ENCODE data around the gene CCZ1.
A peak's percentile ranks its signal among the peaks of the same experiment; 100 is the strongest.
"Not testable (repeated sequence)": the region's sequence is repeated elsewhere in the genome, so short reads cannot be mapped to it uniquely, and the experiment has no call there.

Gene CCZ1

DNA sequence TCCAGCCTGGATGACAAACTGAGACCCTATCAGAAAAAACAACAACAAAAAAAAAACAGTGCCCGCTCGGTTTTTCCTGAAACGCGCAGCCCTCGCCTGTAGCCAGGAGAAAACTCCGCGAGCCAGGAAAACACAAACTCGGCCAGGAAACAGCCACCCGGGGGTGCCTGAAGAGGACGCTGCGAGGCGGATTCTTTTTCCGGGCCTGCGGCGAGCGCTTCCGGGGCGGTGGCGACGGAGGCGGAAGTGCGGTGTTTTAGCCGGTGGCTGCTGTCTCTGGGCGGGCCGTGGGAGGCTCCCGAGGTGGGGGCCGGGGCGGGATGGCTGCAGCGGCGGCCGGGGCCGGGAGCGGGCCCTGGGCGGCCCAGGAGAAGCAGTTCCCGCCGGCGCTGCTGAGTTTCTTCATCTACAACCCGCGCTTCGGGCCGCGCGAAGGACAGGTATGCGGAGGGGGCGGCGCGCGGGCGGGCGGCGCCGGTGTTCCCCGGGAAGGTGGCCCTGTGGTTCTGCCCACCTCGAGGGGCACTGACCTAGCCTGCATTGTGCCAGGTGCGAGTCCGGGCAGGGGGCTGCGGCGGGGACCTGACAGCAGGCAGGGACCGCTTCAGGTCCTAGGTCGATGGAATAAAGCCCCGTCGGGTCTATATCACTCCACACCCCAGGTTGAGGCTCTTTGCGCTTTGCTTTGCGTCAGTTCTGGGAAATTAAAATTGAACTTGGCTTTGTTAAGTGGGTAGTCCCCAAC, at the start of gene CCZ1:
Gene CCZ1, plus strand, starts transcription at position 254 of the 745 bp plus-strand sequence. Its CDS starts 67 bp downstream, at position 321.
- peak within 1 kb of the TSS; percentile 54; the same call in 1 of the 2 replicates for H3K4me3 ChIP-seq (ENCODE audit: low read length)

DNA sequence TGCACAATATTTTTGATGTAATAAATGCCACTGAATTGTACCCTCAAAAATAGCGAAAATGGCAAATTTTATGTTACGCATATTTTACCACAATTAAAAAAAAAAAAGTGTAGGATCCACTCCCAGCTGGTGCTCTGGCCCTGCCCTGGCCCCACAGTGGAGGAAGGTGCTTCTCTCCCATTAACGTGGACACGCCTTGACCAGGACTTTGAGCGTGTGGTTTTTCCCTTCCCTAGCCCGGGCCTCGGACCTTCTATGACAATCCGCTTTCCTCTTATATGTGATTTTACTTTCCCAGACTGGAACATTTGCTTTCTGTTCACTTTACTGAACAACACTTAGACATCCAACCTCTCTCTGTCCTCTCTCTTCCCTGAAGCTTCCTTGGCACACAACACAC, 47.6 kb upstream of the CCZ1 start:
- TF ChIP-seq ZNF274 (IDR thresholded peaks at IDR 0.05; ENCODE audit: low read depth, low read length) = no peak
- H3K4me3 ChIP-seq (ENCODE audit: low read length) = no peak overlapping the region

DNA sequence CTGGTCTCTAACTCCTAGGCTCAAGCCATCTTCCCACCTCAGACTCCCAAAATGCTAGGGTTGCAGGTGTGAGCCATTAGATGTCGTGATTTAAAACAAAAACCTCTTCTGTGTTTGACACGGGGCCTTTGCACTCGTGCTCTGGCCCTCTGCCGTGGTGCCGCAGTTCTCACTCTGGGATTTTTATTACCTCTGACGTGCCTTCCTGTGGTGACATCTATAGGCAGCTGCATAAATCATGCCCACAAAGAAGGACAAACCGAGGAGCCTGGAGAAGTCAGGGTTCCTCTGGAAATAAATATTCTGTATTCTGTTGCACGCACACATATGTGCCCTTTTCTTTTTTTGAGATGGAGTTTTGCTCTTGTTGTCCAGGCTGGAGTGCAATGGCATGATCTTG, 43.8 kb upstream of the CCZ1 start:
- no peak overlapping the region for H3K4me3 ChIP-seq (ENCODE audit: low read length)
- no peak for TF ChIP-seq ZNF274 (IDR thresholded peaks at IDR 0.05; ENCODE audit: low read depth, low read length)

DNA sequence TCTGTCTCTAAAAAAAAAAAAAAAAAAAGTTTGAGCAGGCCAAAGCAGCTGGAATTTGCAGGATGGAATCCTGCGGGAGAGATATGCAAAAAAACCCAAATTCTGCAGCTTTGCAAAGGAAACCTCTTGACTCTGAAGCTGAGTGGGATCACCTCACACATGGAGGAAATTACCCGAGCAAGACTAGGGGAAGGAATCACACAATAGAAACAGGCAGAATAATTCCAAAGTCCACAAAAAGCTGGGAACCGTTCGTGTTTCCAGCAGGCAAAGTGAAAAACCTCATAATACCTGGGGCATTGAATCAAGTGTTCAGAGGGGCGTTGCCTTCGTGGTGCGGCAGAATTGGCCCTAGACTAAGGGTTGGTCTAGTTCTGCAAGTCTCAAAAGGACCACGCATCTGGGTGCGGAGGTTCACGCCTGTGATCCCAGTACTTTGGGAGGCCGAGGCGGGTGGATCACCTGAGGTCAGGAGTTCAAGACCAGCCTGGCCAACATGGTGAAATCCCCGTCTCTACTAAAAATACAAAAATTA, 41.4 kb upstream of the CCZ1 start:
- not testable (repeated sequence) for H3K4me3 ChIP-seq (ENCODE audit: low read length)

DNA sequence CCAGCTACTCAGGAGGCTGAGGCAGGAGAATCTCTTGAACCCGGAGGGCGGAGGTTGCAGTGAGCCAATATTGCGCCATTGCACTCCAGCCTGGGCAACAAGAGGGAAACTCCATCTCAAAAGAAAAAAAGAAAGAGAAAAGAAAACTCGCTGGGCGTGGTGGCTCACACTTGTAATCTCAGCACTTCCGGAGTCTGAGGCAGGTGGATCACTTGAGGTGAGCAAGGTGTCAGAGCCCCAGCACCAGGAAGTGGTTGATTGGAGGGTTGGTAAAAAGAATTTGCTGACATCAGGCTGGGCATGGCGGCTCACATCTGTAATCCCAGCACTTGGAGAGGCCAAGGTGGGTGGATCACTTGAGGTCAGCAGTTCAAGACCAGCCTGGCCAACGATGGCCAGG, 40.0 kb upstream of the CCZ1 start:
- not testable (repeated sequence) for H3K4me3 ChIP-seq (ENCODE audit: low read length)

DNA sequence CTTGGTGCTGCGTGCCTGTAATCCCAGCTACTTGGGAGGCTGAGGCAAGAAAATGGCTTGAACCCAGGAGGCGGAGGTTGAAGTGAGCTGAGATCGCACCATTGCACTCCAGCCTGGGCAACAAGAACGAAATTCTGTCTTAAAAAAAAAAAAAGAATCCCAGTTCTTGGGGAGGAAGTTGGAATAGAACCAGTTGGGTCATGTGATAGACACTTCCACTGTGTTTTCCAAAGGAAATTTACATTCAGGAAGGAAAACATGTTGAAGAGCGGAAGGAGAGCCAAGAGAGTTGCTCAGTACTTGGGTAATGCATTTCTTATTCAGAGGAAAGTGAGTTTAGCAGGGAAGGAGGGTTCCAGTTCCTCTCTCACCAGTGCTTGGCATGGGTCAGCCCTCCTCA, 37.3 kb upstream of the CCZ1 start:
- H3K4me3 ChIP-seq (ENCODE audit: low read length) = not testable (repeated sequence)

DNA sequence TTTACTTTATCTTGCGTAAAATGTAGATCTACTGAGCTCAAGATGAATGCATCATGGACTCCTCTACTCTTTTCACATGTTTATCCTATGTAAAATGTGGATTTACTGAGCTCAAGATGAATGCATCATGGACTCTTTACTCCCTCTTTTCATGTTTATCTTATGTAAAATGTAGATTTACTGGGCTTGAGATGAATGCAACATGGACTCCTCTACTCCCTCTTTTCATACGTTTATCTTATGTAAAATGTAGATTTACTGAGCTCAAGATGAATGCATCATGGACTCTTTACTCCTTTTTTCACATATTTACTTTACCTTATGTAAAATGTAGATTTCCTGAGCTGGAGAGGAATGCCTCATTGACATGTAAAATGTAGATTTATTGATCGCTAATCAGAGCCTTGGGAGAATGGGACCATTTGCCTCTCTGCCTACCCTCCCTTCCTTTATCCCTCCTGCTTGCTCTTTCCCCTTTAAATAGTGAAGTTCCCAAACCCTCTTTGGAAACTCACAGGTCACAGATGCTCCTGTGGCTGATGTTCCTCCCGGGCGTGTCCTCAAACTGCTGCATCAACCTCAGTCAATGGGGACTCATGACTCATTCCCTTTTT, 35.7 kb upstream of the CCZ1 start:
- H3K4me3 ChIP-seq (ENCODE audit: low read length) = not testable (repeated sequence)

DNA sequence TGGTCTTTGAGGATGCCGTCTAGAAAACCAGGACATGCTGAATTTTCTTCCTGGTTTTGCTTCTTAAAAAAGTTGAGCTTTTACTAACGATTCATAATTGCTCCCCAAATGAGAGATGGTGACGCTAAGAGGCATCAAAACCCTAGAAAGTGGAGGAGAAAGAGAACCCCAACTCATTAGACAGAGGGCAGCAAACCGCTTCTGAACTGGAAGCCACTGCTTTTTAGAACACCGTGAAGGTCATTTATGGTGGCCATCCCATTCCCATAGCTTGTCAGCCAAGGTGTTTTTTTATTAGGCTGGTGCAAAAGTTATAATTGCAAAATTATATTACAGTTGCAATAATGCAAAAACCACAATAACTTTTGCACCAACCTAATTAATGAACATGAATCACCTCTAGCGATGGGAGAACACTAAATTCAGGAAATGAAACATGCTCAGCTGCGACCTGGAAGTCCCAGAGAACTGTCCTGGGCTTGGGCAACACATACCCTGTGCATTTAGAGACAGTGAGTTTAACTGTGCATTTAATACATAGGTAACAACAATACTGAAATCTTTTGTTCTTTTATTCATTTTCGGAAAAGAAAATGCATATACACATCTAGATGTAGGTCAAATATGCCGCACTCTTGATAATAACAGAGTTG, 33.1 kb upstream of the CCZ1 start:
- H3K4me3 ChIP-seq (ENCODE audit: low read length) = not testable (repeated sequence)

DNA sequence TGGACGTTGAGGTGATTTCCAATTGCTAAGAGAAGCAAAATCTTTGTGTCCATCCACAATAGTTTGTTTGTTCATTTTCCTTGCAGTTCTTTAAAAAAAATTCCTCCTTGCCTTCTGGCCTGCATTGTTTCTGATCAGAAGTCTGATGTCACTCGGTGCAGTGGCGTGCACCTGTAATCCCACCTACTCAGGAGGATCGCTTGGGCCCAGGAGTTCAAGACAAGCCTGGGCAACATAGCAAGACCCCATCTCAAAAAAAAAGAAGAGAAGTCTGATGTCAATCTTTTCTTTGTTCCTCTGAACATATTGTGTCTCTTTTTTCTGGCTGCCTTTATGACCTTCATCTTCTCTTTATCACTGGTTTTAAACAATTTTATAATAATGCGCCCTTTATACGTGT, 31.5 kb upstream of the CCZ1 start:
- no peak for TF ChIP-seq ZNF274 (IDR thresholded peaks at IDR 0.05; ENCODE audit: low read depth, low read length)
- H3K4me3 ChIP-seq (ENCODE audit: low read length) = no peak overlapping the region

DNA sequence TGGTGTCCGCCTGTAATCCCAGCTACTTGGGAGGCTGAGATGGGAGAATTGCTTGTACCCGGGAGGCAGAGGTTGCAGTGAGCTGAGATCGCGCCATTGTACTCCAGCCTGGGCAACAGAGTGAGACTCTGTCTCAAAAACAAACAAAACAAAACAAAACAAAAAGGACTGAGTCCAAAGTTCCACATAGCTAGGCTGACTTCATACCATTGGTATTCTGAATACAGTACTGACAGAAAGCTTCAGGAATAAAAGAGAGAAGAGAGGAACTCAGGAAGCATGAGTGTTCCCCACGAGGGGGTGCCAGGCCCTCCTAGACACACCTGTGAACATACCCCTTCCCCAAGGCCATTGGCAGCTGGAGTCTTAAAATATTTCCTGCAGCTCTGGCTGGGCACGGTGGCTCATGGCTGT, 29.6 kb upstream of the CCZ1 start:
- H3K4me3 ChIP-seq (ENCODE audit: low read length) = not testable (repeated sequence)

DNA sequence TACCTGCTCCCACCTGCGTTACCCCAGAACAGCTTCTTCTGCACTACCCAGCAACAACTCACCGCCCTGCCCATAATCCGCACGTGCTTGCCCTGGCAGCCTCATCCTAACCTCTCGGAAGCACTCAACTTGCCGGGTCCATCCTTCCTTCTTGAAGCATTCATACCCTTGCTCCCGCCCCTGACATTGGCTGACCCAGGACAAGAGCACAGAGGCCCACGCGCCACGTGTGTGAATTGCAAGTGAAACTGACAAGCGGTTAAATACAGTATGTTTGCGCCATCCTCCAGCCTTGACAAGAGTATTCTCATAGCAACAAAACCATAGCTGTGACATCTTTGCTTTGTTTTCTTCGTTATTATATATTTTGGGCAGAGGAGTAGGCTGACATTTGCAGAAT, 28.8 kb upstream of the CCZ1 start:
- no peak for TF ChIP-seq ZNF274 (IDR thresholded peaks at IDR 0.05; ENCODE audit: low read depth, low read length)
- no peak overlapping the region for H3K4me3 ChIP-seq (ENCODE audit: low read length)

DNA sequence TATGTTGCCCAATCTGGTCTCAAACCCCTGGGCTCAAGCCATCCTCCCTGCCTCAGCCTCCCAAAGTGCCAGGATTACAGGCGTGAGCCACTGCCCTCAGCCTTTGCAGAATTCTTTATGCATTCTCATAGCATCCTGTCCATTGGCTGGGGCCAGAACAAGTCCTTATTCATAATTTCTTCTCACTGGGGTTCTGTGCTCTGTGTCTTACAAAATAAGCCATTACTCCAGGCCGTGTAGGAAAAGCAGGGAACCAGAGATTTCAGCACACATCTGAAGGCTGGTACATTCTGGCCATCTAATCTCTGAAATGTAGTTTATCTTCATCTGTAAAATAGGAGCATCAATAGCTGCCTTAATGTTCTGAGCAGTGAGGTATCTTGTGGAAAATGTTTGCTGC, 28.2 kb upstream of the CCZ1 start:
- no peak overlapping the region for H3K4me3 ChIP-seq (ENCODE audit: low read length)
- no peak for TF ChIP-seq ZNF274 (IDR thresholded peaks at IDR 0.05; ENCODE audit: low read depth, low read length)

DNA sequence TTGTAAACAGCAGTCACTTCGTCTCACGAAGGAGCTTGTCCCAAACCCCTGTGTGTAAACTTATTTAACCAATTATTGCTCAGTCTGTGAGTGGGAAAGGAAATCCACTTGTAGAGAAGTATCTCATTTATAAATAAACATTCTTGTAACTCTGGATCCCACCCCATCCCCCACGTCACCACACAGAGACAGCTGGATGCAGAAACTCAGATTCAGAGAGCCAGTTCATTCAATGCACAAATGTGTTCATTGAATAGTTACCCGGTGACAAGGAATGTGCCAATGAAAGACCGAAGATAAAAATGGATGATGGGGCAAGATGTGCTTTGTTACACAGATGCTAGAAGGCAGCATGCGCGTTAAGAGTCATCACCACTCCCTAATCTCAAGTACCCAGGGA, 26.2 kb upstream of the CCZ1 start:
- no peak for TF ChIP-seq ZNF274 (IDR thresholded peaks at IDR 0.05; ENCODE audit: low read depth, low read length)
- no peak overlapping the region for H3K4me3 ChIP-seq (ENCODE audit: low read length)

DNA sequence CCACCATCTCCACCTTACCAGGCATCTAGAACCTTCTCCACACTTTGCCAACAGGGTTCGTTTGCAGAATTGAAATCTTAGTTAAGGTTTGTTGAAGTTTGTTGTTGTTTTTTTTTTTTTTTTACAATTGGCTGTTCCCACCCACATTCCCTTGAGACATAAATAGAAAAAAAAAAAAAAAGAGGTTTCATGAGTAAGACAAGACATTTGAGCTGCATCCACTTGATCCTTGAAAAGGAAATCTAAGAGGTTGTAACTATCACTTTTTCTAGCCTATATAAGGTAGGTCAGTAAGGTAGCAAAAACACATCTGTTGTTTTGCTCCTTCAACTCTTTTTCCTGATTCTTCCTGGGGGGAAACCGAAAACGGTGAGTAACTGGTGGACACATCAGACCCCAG, 18.9 kb upstream of the CCZ1 start:
- H3K4me3 ChIP-seq (ENCODE audit: low read length) = not testable (repeated sequence)

DNA sequence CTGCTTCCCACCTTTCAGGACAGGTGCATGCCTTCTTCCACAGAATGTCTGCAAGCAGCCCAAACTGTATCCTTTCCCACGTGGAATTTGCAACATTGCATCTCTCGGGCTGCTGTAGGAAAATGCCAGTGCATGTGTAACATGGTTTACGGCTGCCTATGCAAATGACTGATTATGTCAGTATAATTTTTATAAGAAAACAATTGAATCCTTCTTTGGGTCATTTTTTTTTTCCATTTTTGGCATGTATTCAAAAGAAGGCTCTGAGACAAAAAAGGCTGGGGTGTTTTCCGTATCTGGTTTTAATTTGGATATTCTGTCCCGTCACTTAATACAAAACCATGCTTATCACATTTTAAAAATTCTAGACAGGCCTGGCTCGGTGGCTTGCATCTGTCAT, 18.4 kb upstream of the CCZ1 start:
- not testable (repeated sequence) for H3K4me3 ChIP-seq (ENCODE audit: low read length)

DNA sequence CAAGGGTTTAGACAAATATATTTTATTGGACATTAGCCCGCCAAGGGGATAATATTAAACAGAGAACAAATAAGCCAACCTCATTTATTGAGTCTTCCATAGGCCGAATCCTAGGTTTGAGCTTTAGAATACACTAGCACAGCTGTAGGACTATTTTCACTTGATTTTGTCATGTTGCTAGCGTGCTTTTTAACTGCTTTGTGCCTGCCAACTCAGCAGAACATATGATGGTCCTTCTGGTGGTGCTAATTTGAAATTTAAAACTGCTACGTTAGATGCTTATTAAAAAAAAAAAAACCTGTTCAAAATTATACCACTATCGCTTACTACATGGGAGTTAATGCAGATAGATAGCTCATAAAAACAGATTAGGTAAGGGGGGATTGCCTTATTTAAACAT, 14.1 kb upstream of the CCZ1 start:
- not testable (repeated sequence) for H3K4me3 ChIP-seq (ENCODE audit: low read length)

DNA sequence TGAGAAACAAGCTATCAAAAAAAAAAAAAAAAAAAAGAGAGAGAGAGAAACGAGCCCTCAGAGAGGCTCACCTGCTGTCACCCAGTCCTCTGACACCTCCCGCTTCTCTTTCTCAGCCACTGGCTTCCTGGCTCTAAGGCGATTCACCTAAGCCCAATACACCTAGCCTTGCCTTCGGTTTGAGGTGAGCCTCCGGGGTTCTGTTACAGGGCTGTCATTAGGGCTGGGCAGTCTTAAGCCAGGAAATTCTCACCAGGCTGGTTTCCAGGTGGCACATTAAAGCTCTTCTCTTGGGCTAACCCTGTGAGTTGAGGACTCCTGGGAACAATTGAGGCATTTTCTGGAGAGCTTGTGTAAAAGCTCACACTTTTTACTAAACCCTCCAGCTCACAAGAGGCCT, 10.5 kb upstream of the CCZ1 start:
- H3K4me3 ChIP-seq (ENCODE audit: low read length) = not testable (repeated sequence)

DNA sequence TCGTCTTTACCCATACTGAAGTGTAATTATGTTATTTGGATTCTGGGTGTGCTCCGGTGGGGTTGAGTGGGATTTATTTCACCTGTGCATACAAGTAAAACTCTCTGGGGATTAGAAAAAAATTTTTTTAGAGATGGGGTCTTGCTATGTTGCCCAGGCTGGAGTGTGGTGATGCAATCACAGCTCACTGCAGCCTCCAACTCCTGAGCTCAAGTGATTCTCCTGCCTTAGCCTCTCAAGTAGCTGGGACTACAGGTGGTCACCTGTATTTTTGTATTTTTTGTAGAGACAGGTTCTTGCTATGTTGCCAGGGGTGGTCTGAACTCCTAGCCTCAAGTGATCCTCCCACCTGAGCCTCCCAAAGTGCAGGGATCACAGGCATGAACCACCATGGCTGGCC, 8.3 kb upstream of the CCZ1 start:
- H3K4me3 ChIP-seq (ENCODE audit: low read length) = not testable (repeated sequence)

Data from GM08714 (cell line).